Activated CD8-positive, alpha-beta T cell treated with anti-CD3 and anti-CD28 coated beads, Interleukin-2, amount 10 ng/mL, durations not matched to agents 7 days and 5 days (primary cell): ENCODE results near the gene COX7A1. TPM values are rescaled to one million over a fixed set of nuclear protein-coding genes. Genes with fewer than 3 reads are reported as not detected.
"Not testable (repeated sequence)": the region's sequence is repeated elsewhere in the genome, so short reads cannot be mapped to it uniquely, and the experiment has no call there.

Source experiments
- ATAC-seq: fragments of 150-1000 bp; cut with Tn5 transposase; one replicate; pipeline ENCODE4 v1.10.0; 2021; ENCODE audit warnings: moderate library complexity
- CTCF ChIA-PET: fragments of 350-600 bp; sonication (Branson Sonifier 250); formaldehyde crosslinking; loops from one replicate; lab custom pipeline; 2021; ENCODE audit warnings: antibody characterized with exemption; lab: Charles Lee
- POLR2A ChIA-PET: fragments of 350-600 bp; sonication (Branson Sonifier 250); formaldehyde crosslinking; loops from one replicate; lab custom pipeline; 2021; ENCODE audit warnings: antibody characterized with exemption; lab: Charles Lee
- DNase-seq: peaks from one replicate; pipeline ENCODE4 v3.0.0-alpha.2; 2020
- H3K27ac Mint-ChIP-seq: one replicate; pipeline ENCODE4 v1.8.0; 2021; ENCODE audit warnings: mild to moderate bottlenecking, mixed read lengths
- H3K27me3 Mint-ChIP-seq: one replicate; pipeline ENCODE4 v1.8.0; 2021; ENCODE audit warnings: low read depth, mixed read lengths
- H3K36me3 Mint-ChIP-seq: one replicate; pipeline ENCODE4 v1.8.0; 2021; ENCODE audit warnings: low read depth, mixed read lengths
- H3K4me1 Mint-ChIP-seq: one replicate; pipeline ENCODE4 v1.8.0; 2021; ENCODE audit warnings: low read depth, mixed read lengths
- H3K4me3 Mint-ChIP-seq: one replicate; pipeline ENCODE4 v1.8.0; 2021; ENCODE audit warnings: mild to moderate bottlenecking, mixed read lengths
- H3K9me3 Mint-ChIP-seq: one replicate; pipeline ENCODE4 v1.8.0; 2022; ENCODE audit warnings: mixed read lengths; ENCODE audit not compliant: insufficient read depth
- total RNA-seq, 2 experiments: library from RNA; stranded (reverse); gene quantifications; one replicate each; pipeline ENCODE4 v1.2.3, GENCODE V29; 2021

The COX7A1 gene
- not detected for total RNA-seq

DNA sequence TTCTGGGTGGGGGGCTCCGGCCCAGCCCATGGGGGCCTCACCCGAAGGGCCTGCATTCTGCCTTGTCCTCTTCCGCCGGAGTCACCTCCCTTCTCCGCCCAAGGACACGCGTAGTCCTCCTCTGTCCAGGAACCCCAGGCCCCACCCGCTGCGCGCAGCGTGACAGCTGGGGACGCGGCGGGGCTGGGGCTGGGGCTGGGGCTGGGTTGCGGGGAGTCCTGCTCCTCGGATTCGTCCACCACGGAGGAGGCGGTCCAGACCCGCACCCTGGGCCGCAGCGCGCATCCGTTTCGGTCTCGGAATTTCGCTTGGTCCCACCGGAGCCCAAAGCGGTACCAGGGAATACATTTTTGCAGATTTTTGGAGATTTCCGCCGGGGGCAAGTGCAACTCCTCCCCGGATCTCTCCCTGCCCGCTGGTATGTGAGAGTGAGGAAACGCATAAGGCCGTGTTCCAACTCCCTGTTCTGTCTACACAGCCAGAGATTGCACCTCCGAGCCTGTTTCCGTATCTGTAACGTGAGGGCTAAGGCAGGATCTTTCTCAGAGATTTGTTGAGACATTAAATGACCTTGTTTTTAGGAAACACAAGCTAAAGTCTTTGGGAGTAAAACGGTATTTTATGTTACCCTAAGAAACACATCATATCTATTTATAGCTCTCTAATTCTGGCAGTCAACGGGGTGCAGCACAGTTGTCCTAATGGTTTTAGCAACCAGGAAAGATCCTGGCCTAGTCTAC lies at the start of gene COX7A1:
COX7A1 (minus strand) TSS at position 96 of the 740 bp plus-strand sequence; CDS start at position 56, 40 bp downstream.
- ChIA-PET POLR2A (interaction anchor here (1.6 kb wide), 1 partner anchor 25 kb away, joined by 5 read pairs; no protein-coding TSS in a partner anchor), CTCF (no interaction called here)
- peaks cover 4% of the 10 kb centered on the region for H3K4me1 Mint-ChIP-seq
- H3K36me3 Mint-ChIP-seq: peaks cover 32% of the 10 kb centered on the region
- no peaks in the 10 kb centered on the region for H3K27me3 Mint-ChIP-seq
- peak within 1 kb of the TSS; percentile 43 for H3K27ac Mint-ChIP-seq
- no peaks in the 10 kb centered on the region for H3K9me3 Mint-ChIP-seq
- H3K4me3 Mint-ChIP-seq: no peak within 1 kb of the TSS
- DNase-seq: no peak
- no peak for ATAC-seq

DNA sequence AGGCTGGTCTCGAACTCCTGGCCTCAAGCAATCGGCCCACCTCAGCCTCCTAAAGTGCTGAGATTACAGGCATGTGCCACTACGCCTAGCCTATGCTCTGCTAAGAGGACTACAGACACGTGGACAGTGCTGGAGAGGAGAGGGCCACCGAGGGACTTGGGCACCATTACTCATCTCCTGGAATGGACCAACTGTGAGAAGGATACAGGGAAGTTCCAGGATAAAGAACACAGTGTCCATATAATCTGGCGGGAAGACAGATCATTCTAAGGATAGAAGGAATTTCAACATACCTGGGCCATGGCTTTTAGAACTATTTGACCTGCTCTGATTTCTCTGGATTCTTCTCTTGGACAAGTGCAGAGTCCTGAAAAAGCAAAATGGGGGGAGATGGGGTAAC lies 49.4 kb upstream of the COX7A1 start:
- no peaks in the 10 kb centered on the region for H3K9me3 Mint-ChIP-seq
- H3K27me3 Mint-ChIP-seq: no peaks in the 10 kb centered on the region
- H3K4me3 Mint-ChIP-seq: no peak overlapping the region
- no peaks in the 10 kb centered on the region for H3K4me1 Mint-ChIP-seq
- no peak for DNase-seq
- H3K27ac Mint-ChIP-seq: no peak overlapping the region
- ATAC-seq: no peak
- POLR2A ChIA-PET: no interaction called here
- no peaks in the 10 kb centered on the region for H3K36me3 Mint-ChIP-seq
- CTCF ChIA-PET: no interaction called here

DNA sequence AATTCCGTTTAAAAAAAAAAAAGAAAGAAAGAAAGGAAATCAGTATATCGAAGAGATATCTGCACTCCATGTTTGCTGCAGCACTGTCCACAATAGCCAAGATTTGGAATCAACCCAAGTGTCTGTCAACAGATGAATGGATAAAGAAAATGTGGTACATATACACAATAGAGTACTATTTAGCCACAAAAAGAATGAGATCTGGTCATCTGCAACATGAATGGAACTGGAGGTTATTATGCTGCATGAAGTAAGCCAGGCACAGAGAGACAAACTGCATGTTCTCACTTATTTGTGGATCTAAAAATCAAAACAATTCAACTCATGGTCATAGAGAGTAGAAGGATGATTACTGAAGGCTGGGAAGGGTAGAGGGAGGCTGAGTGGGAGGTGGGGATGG lies 45.9 kb upstream of the COX7A1 start:
- Mint-ChIP-seq H3K27ac (no peak overlapping the region), H3K4me1 (no peaks in the 10 kb centered on the region)

DNA sequence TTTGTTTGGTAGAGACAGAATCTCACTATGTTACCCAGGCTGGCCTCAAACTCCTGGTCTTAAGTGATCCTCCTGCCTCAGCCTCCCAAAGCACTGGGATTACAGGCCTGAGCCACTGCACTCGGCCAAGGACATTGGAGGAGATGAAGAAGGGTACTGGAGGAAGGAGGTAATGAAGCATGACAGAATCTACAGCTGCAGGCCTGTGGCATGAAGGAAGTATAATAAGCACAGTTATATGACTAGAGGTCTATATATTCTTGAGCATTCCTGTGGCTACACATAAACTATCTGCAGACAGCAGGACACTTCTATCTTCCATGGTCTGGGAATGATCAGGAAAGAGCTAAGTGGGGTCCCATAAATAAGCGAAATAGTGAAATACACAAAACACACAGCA lies 44.0 kb upstream of the COX7A1 start:
- DNase-seq (no peak), ATAC-seq (no peak)
- Mint-ChIP-seq H3K9me3 (no peaks in the 10 kb centered on the region), H3K4me3 (no peak overlapping the region), H3K27ac (no peak overlapping the region), H3K4me1 (no peaks in the 10 kb centered on the region), H3K36me3 (no peaks in the 10 kb centered on the region), H3K27me3 (no peaks in the 10 kb centered on the region)
- POLR2A ChIA-PET: interaction anchor here (1.3 kb wide), 1 partner anchor 18 kb away, joined by 4 read pairs; the partner anchor contains the start of genes ZNF146 and ZNF565
- CTCF ChIA-PET: no interaction called here

More for the DNA sequence above, 45.9 kb upstream of the COX7A1 start:
- Mint-ChIP-seq H3K4me3 (no peak overlapping the region), H3K36me3 (no peaks in the 10 kb centered on the region), H3K27me3 (no peaks in the 10 kb centered on the region), H3K9me3 (no peaks in the 10 kb centered on the region)
- ATAC-seq: no peak
- POLR2A ChIA-PET: no interaction called here
- CTCF ChIA-PET: no interaction called here
- no peak for DNase-seq

DNA sequence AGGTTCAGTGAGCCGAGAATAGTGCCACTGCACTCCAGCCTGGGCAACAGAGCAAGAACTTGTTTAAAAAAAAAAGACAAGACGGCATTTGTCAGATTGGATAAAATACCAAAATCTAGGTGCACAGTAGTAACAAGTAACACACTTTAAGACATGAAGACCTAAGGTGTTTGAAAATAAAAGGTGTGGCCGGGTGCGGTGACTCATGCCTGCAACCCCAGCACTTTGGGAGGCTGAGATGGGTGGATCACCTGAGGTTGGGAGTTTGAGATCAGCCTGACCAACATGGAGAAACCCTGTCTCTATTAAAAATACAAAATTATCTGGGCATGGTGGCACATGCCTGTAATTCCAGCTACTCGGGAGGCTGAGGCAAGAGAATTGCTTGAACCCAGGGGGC lies 34.5 kb upstream of the COX7A1 start:
- H3K36me3 Mint-ChIP-seq, DNase-seq, POLR2A ChIA-PET, H3K9me3 Mint-ChIP-seq, CTCF ChIA-PET, H3K4me3 Mint-ChIP-seq, H3K4me1 Mint-ChIP-seq, ATAC-seq, H3K27ac Mint-ChIP-seq, H3K27me3 Mint-ChIP-seq: not testable (repeated sequence)

DNA sequence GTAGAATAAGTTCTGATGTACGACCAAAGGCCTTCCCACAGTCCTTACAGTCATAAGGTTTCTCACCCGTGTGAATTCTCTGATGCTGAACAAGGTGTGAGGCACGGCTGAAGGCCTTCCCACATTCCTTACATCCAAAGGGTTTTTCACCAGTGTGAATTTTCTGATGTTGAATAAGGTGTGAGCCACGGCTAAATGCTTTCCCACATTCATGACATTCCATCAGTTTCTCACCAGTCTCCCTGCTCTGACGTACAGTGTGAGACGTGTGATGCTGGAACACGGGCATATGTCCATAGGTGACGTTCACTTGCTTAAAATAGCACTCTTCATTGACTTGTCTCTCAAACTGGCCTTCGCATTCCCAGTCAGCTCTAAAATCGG lies 31.0 kb upstream of the COX7A1 start:
- H3K4me3 Mint-ChIP-seq: no peak overlapping the region
- DNase-seq: no peak
- no peaks in the 10 kb centered on the region for H3K9me3 Mint-ChIP-seq
- ChIA-PET CTCF (interaction anchor here (1.7 kb wide), 1 partner anchor 55 kb away, joined by 4 read pairs; no protein-coding TSS in a partner anchor), POLR2A (no interaction called here)
- H3K27ac Mint-ChIP-seq: no peak overlapping the region
- H3K36me3 Mint-ChIP-seq: peaks cover 2% of the 10 kb centered on the region
- H3K4me1 Mint-ChIP-seq: no peaks in the 10 kb centered on the region
- H3K27me3 Mint-ChIP-seq: no peaks in the 10 kb centered on the region
- ATAC-seq: no peak

DNA sequence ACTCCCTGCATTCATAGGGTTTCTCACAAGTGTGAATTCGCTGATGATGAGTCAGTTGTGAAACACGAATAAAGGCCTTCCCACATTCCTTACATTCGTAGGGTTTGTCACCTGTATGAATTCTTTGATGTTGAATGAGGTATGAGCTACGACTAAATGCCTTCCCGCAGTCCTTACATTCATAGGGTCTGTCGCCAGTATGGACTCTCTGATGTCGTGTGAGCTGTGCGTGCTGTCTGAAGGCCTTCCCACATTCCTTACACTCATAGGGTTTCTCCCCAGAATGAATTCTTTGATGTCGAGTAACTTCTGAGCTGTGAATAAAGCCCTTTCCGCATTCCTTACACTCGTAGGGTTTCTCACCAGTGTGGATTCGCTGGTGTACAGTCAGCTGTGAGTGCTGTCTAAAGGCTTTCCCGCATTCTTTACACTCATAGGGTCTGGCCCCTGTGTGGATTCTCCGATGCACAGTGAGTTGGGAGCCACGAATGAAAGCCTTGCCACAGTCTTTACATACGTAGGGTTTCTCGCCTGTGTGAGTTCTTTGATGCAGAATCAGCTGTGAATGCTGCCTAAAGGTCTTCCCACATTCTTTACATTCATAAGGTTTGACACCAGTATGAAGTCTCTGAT lies 30.5 kb upstream of the COX7A1 start:
- DNase-seq (no peak), ATAC-seq (no peak)
- POLR2A ChIA-PET: no interaction called here
- no peak overlapping the region for H3K4me3 Mint-ChIP-seq
- no peaks in the 10 kb centered on the region for H3K4me1 Mint-ChIP-seq
- peaks cover 2% of the 10 kb centered on the region for H3K36me3 Mint-ChIP-seq
- CTCF ChIA-PET: interaction anchor here (1.7 kb wide), 1 partner anchor 55 kb away, joined by 4 read pairs; no protein-coding TSS in a partner anchor
- no peak overlapping the region for H3K27ac Mint-ChIP-seq
- H3K9me3 Mint-ChIP-seq: no peaks in the 10 kb centered on the region
- no peaks in the 10 kb centered on the region for H3K27me3 Mint-ChIP-seq

DNA sequence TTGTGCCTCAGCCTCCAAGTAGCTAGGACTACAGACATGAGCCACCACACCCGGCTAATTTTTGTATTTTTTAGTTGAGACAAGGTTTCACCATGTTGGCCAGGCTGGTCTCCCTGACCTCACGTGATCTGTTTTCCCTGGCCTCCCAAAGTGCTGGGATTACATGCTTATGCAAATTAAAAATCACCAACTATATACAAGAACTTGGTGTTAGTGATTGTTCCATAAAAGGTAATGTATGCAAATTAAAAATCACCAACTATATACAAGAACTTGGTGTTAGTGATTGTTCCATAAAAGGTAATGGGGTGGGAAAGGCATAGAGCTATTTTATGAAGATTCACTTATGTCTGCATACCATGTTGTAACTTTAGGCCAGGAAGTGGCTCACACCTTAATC lies 26.8 kb upstream of the COX7A1 start:
- ATAC-seq, POLR2A ChIA-PET, H3K27ac Mint-ChIP-seq: not testable (repeated sequence)

DNA sequence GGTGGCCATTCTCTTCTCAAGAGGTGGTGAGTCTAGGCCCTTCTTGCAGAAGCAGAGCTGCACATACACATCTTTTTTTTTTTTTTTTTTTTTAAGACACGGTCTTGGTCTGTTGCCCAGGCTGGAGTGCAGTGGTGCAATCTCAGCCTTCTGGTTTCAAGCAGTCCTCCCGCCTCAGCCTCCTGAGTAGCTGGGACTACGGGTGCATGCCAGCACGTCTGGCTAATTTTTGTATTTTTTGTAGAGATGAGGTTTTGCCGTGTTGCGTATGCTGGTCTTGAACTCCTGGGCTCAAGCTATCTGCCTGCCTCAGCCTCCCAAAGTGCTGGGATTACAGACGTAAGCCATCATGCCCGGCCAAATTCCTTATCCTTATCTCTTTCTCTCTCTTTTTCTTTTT lies 21.6 kb upstream of the COX7A1 start:
- H3K27ac Mint-ChIP-seq, DNase-seq, H3K36me3 Mint-ChIP-seq, H3K9me3 Mint-ChIP-seq, H3K27me3 Mint-ChIP-seq, ATAC-seq, H3K4me1 Mint-ChIP-seq, H3K4me3 Mint-ChIP-seq: not testable (repeated sequence)
- ChIA-PET POLR2A (interaction anchor here (0.6 kb wide), 1 partner anchor 903 kb away, joined by 3 read pairs; no protein-coding TSS in a partner anchor), CTCF (interaction anchor here (1.0 to 3.9 kb wide), 2 partner anchors 46 to 59 kb away, joined by 3 to 31 read pairs; partner anchors contain the start of gene TBCB)

More for the DNA sequence above, 26.8 kb upstream of the COX7A1 start:
- H3K36me3 Mint-ChIP-seq, H3K9me3 Mint-ChIP-seq, H3K4me3 Mint-ChIP-seq, H3K4me1 Mint-ChIP-seq, H3K27me3 Mint-ChIP-seq, DNase-seq: not testable (repeated sequence)
- CTCF ChIA-PET: interaction anchor here (0.9 to 1.9 kb wide), 3 partner anchors 9 to 51 kb away, joined by 3 to 8 read pairs (median 3); no protein-coding TSS in a partner anchor

DNA sequence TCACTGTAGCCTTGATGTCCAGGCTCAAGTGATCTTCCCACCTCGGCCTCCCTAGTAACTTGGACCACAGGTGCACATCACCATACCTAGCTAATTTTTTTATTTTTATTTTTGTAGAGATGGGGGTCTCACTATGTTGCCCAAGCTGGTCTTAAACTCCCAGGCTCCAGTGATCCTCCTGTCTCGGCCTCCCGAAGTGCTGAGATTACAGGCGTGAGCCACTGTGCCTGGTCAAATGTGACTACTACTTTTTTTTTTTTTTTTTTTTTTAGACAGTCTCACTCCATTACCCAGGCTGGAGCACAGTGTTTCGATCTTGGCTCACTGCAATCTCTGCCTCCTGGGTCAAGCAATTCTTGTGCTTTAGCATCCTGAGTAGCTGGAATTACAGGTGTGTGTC lies 20.6 kb upstream of the COX7A1 start:
- CTCF ChIA-PET: interaction anchor here (3.9 kb wide), 1 partner anchor 45 kb away, joined by 31 read pairs; no protein-coding TSS in a partner anchor
- H3K27me3 Mint-ChIP-seq: no peaks in the 10 kb centered on the region
- H3K36me3 Mint-ChIP-seq: no peaks in the 10 kb centered on the region
- ATAC-seq (no peak), DNase-seq (no peak)
- no peaks in the 10 kb centered on the region for H3K9me3 Mint-ChIP-seq
- peaks cover 6% of the 10 kb centered on the region for H3K4me1 Mint-ChIP-seq
- no peak overlapping the region for H3K27ac Mint-ChIP-seq
- POLR2A ChIA-PET: no interaction called here
- no peak overlapping the region for H3K4me3 Mint-ChIP-seq

DNA sequence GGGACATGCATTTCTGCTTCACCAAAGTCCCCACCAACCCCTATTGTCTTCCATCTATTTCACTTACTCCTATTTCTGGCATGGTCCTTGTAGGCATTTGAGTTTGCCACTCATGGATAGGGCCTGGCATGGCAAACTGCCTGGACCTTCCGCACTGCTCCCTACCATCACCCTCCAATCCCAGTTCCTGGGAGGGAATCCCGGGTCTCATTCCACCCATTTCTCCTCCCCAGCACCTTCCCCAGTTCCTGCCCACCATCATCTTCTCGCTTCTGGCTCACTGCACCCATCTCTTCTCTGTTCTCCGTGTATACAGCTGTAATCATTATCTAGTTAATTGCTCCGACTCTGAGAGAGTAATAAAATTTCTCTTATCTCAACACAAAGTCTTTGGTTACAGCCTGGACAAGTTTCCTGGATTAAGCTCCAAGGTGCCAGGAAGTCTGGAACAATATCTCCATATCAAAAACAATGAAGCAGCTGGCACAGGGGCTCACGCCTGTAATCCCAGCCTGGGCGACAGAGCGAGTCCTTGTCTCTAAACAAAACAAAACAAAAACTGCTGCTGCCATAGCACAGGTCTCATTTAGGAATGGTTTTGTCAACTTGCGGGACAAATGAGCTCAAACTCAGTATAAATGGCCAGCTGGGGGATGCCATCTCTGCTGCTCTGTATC lies 17.0 kb upstream of the COX7A1 start:
- POLR2A ChIA-PET: interaction anchor here (1.0 kb wide), 2 partner anchors 41 to 46 kb away, joined by 3 to 4 read pairs; partner anchors contain the start of genes ZNF146 and ZNF565
- Mint-ChIP-seq H3K27ac (no peak overlapping the region), H3K36me3 (no peaks in the 10 kb centered on the region), H3K9me3 (no peaks in the 10 kb centered on the region), H3K4me1 (peaks cover 6% of the 10 kb centered on the region), H3K4me3 (no peak overlapping the region), H3K27me3 (no peaks in the 10 kb centered on the region)
- DNase-seq: no peak
- no peak for ATAC-seq
- CTCF ChIA-PET: interaction anchor here (1.0 to 3.4 kb wide), 6 partner anchors 10 to 116 kb away, joined by 4 to 77 read pairs (median 4); partner anchors contain the start of gene THAP8
